Stimulated activated CD4-positive, alpha-beta T cell treated with anti-CD3 and anti-CD28 coated beads, TNF-alpha, amount 100 ng/mL, for 48 hours (primary cell): ENCODE measurements around the gene SNX33.
"Not testable (repeated sequence)": the region's sequence is repeated elsewhere in the genome, so short reads cannot be mapped to it uniquely, and the experiment has no call there.

Source experiments
- DNase-seq, 3 donors: peaks; one replicate each; pipeline ENCODE4 v3.0.0-alpha.2; 2020; ENCODE audit warnings: low read depth in 3 of 3

SNX33 gene

GRCh38 chr15:75699961-75700874 lies 52.5 kb downstream of the SNX33 start:
- not testable (repeated sequence) for DNase-seq

GRCh38 chr15:75701071-75702003 lies 53.6 kb downstream of the SNX33 start:
- not testable (repeated sequence) for DNase-seq

- no peak for DNase-seq
Observed at GRCh38 chr15:75702436-75702835, 54.7 kb downstream of the SNX33 start.

- not testable (repeated sequence) for DNase-seq
Observed at GRCh38 chr15:75703440-75704262, 55.9 kb downstream of the SNX33 start.

- DNase-seq: no peak
Observed at GRCh38 chr15:75704263-75704615, 56.5 kb downstream of the SNX33 start.

GRCh38 chr15:75704618-75705017 lies 56.9 kb downstream of the SNX33 start:
- no peak for DNase-seq

- DNase-seq: not testable (repeated sequence)
Observed at GRCh38 chr15:75705375-75705774, 57.7 kb downstream of the SNX33 start.

GRCh38 chr15:75705854-75706681 lies 58.4 kb downstream of the SNX33 start:
- DNase-seq: no peak

GRCh38 chr15:75706682-75706954 lies 58.9 kb downstream of the SNX33 start:
- DNase-seq: no peak

- DNase-seq: not testable (repeated sequence)
Observed at GRCh38 chr15:75709458-75709857, 61.7 kb downstream of the SNX33 start.

GRCh38 chr15:75710874-75711273 lies 63.2 kb downstream of the SNX33 start:
- not testable (repeated sequence) for DNase-seq

- not testable (repeated sequence) for DNase-seq
Observed at GRCh38 chr15:75711495-75711894, 63.8 kb downstream of the SNX33 start.
